Non-pigmented ciliary epithelial cell (primary cell): ENCODE data around the gene STMN3.

Experiments
- DNase-seq: peaks from one replicate; pipeline ENCODE4 v3.0.0-alpha.2; 2010; ENCODE audit warnings: low read depth

The STMN3 gene

GRCh38 chr20:63692436-63693082 lies 39.3 kb upstream of the STMN3 start:
- no peak for DNase-seq

DNA sequence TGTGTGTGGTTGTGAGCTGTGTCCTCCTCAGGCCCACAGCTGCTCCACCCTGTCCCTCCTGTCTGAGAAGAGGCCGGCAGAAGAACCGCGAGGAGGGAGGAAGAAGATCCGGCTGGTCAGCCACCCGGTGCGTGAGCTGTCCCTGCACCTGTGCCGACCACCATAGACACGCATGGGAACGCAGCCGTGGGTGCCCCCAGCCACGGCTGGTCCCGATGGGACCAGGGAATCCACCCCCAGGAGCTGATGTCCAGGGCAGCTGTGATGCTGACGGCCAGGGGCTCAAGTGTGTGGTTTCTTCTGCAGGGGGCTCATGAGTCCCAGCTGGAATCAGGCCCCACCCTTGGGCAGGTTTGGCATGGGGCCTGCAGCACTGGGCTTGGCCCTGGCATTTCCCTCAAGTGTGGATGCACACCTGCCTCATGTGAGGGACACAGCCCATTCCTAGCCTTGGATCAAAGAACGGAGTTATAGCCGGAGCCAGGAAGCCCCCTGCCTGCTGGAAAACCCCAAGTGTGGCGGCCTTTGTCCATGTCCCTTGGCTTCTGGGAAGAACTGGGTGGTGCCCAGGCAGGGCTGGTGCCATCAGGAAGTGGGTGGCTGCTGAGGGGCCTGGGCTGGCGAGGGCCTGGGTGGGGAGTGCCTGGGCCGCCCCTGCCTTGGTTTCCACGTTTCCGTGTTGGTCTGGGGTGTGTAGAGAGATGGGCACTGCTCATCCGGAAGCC lies 38.6 kb upstream of the STMN3 start:
- no peak for DNase-seq

- DNase-seq: no peak
Observed at GRCh38 chr20:63690898-63691710, 37.9 kb upstream of the STMN3 start.

- DNase-seq: no peak
Observed at GRCh38 chr20:63690003-63690897, 37.0 kb upstream of the STMN3 start.

- DNase-seq: no peak
Observed at GRCh38 chr20:63689046-63690002, 36.1 kb upstream of the STMN3 start.

- DNase-seq: no peak
Observed at GRCh38 chr20:63688228-63689045, 35.2 kb upstream of the STMN3 start.

- DNase-seq: no peak
Observed at GRCh38 chr20:63687419-63688178, 34.4 kb upstream of the STMN3 start.

- DNase-seq: no peak
Observed at GRCh38 chr20:63686492-63687321, 33.5 kb upstream of the STMN3 start.

- DNase-seq: no peak
Observed at GRCh38 chr20:63686094-63686491, 32.9 kb upstream of the STMN3 start.

DNA sequence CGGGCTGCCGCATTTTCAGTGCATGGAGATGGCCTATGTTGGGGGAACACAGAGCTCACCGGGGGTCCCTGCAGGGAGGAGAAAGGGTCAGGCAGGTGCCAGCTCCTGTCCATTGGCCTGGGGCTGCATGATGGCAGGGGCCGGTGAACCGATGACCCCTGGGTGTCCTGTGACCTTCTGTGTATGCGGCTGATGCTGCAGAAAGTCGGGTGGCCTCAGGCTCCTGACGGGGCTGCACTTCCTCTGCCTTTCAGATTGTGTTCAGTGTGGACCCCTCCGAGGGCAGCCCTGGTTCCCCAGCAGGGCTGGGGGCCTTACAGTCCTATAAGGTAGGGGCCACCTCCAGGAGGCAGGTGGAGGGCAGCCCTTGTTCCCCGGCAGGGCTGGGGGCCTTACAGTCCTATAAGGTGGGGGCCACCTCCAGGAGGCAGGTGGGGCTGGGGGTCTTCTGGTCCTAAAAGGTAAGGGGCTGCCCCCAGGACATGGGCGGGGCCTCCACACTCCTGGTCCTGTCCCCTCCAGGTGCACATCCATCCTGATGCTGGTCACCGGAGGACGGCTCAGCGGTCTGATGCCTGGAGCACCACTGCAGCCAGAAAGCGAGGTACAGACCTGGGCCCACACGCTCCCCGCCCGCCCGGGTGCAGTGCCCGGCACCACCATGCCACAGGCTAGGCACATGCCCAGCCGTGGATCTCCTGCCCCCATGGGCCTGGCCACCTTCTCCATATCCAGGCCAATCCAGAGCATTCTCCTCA lies 32.2 kb upstream of the STMN3 start:
- no peak for DNase-seq

DNA sequence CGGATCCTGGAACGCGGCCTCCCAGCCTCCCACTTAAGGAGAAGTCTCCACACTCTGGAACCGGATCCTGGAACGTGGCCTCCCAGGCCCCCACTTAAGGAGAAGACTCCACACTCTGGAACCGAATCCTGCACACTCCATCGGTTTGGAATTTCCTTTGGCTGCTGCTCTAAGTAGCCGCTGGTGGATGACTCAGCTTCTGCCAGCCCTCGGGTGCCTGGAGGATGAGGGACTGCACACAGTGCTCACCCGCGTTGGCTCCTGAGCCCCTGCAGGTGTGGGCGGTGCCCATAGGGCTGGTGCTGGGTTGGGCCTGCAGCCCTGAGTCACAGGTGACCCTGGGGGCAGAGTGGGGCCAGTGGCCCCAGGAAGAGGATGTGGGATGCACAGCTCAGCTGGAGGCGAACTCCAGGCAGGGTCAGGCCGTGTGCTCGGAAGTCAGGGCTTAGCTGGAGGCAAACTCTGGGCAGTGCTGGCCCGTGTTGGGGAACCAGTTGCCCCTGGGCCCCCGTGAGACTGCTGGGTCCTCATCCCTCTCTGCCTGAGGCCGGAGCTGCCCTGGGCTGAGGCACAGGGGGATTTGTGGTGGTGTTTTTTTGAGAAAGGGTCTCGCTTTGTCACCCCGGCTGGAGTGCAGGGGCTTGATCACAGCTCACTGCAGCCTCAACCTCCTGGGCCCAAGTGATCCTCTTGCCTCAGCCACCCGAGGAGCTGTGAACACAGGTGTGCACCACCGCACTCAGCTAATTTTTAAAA lies 29.3 kb upstream of the STMN3 start:
- DNase-seq: peak; percentile 95

DNA sequence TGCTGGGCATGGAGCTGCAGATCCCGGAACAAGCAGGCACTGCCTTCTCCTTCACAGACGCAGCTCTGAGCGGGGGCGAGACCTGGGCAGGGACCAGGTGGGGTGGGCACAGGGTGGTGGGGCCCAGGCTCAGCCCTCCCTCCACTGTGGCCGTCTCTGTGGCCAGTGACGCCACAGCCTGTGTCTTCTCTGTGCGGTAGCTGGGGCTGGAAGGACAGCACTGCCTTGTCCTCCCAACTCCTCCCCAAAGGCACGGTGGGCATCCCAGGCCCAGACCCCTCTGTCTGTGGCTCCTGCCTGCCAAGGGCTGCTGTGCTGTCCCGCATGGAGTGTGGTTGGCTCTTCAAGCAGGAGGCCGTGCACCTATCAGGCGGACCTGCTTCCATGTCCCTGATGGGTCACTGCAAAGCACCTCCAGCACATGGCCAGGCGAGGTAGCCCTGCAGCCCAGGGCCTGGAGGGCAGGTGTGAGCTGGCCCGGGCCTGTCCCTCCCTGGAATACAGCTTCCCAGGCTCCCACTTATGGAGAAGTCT lies 28.5 kb upstream of the STMN3 start:
- DNase-seq: no peak

DNA sequence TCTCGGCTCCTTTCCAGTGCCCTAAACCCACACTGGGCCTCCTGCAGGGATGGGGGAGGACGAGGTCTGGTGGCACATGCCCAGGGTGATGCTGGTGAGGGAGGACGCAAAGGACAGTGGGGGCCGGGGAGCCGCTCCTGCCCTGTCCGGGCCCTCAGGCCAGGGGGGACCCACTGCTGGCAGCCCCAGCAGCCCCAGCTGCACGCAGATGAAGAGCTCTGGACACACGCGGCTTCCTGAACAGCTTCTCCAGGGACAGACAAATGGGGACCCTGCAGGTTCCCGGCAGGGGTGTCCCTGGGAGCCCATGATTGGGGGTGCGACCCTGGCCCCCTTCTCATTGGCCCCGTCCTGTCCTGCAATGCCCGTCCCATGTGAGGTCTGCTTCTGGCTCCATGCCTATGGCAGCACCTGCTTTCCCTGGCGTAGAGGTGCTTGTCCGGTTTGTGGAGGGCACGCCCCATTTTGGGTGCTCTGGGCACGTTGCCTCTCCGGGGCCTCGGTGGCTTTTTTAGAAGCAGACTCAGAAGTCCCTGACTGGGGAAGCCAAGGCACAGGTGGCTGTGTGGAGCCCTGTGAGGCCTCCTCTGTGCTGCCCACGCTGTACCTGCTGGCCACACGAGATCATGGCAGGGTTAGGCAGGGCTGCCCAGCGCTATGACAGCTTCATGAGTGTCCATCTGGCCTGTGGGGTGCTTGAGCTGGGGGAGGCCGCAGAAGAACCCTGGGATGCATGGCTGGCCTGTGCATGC lies 27.8 kb upstream of the STMN3 start:
- no peak for DNase-seq

DNA sequence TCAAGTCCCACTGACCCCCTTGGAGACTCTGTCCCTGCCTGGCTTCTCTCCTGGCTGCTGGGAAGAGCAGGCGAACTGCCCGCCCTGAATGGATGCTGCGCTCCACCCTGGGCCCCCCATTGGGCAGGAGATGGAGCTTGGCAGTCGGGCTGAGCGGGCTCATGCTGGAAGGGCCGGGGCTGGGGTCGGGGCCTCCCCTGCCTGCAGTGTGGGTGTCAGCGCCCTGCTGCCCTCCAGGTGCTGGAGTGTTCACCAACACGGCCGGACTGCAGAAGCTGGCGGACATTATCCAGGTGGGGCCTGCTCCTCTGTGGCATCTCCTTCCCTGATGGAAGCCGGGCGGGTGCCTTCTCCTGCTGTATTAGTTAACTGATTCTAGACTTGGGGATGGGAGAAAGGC lies 27.2 kb upstream of the STMN3 start:
- DNase-seq: no peak

GRCh38 chr20:63679799-63680305 lies 26.6 kb upstream of the STMN3 start:
- no peak for DNase-seq
